BJ (cell line): ENCODE data around the gene KCNJ12. TPM values are rescaled to one million over a fixed set of nuclear protein-coding genes. Genes with fewer than 3 reads are reported as not detected.
"Not testable (repeated sequence)": the region's sequence is repeated elsewhere in the genome, so short reads cannot be mapped to it uniquely, and the experiment has no call there.

Source experiments
- CTCF ChIA-PET: fragments of 350-600 bp; formaldehyde crosslinking; extraction: SDS; loops from one replicate; lab custom pipeline; 2021; ENCODE audit warnings: antibody characterized with exemption, inconsistent platforms; lab: Yijun Ruan, JAX
- POLR2A ChIA-PET: fragments of 300-600 bp; sonication (Branson Sonifier 250); formaldehyde crosslinking; extraction: SDS; loops from one replicate; lab custom pipeline; 2021; ENCODE audit warnings: antibody characterized with exemption; lab: Charles Lee
- DNase-seq: peaks from one replicate; pipeline ENCODE4 v3.0.0-alpha.2; 2011; ENCODE audit warnings: low read depth
- H3K27me3 ChIP-seq: 2 replicates; pipeline ENCODE4 v1.6.0; 2011; ENCODE audit warnings: low read length; ENCODE audit not compliant: control insufficient read depth, insufficient read depth
- H3K36me3 ChIP-seq: 2 replicates; pipeline ENCODE4 v1.5.1; 2011; ENCODE audit warnings: low read length; ENCODE audit not compliant: control insufficient read depth, insufficient read depth
- H3K4me3 ChIP-seq: 2 replicates; pipeline ENCODE4 v1.5.1; 2011; ENCODE audit warnings: low read depth, mild to moderate bottlenecking, control low read depth, low read length
- CTCF ChIP-seq: IDR thresholded peaks from 2 replicates; pipeline ENCODE4 v1.5.1; 2011; ENCODE audit warnings: low read depth, mild to moderate bottlenecking, control low read depth, inconsistent platforms, low read length, moderate library complexity; ENCODE audit not compliant: insufficient read depth
- polyA minus RNA-seq: library from RNA; depleted of rRNA, polyadenylated mRNA; stranded (reverse); fragments of >200 nt; gene quantifications from 2 replicates; pipeline ENCODE4 v1.2.3, GENCODE V29; 2011; rRNA and poly(A)+ RNA removed
- polyA plus RNA-seq: library from polyadenylated mRNA; depleted of rRNA; stranded (reverse); fragments of >200 nt; gene quantifications from 2 replicates; pipeline ENCODE4 v1.2.3, GENCODE V29; 2011; rRNA removed

KCNJ12 gene
- 0.05 and 0.13 TPM in 2 replicates for polyA plus RNA-seq
- 0.19 and 0.26 TPM in 2 replicates for polyA minus RNA-seq

GRCh38 chr17:21376081-21376758, at the start of gene KCNJ12:
Gene KCNJ12, plus strand, starts transcription at chr17:21376357. Its CDS starts 38,986 bp downstream, at chr17:21415343.
- H3K4me3 ChIP-seq, result peak within 1 kb of the TSS; percentile 31
- no peaks in the 10 kb centered on the region for H3K36me3 ChIP-seq
- no peak for TF ChIP-seq CTCF
- DNase-seq, result no peak
- POLR2A ChIA-PET, result no interaction called here
- CTCF ChIA-PET, result interaction anchor here (0.6 to 0.8 kb wide), 2 partner anchors 15 to 456 kb away, joined by 3 read pairs; no protein-coding TSS in a partner anchor
- peaks cover 22% of the 10 kb centered on the region for H3K27me3 ChIP-seq

- H3K4me3 ChIP-seq, H3K27me3 ChIP-seq, DNase-seq, CTCF ChIA-PET, H3K36me3 ChIP-seq, POLR2A ChIA-PET: not testable (repeated sequence)
These were observed 48.2 kb upstream of the KCNJ12 start for GRCh38 chr17:21327921-21328320.

GRCh38 chr17:21328778-21329177, 47.4 kb upstream of the KCNJ12 start:
- DNase-seq, H3K27me3 ChIP-seq, H3K36me3 ChIP-seq, POLR2A ChIA-PET, CTCF ChIA-PET, H3K4me3 ChIP-seq: not testable (repeated sequence)

- ChIA-PET CTCF (no interaction called here), POLR2A (no interaction called here)
- H3K36me3 ChIP-seq, result no peaks in the 10 kb centered on the region
- H3K4me3 ChIP-seq, result no peak overlapping the region
- no peaks in the 10 kb centered on the region for H3K27me3 ChIP-seq
- no peak for DNase-seq
- TF ChIP-seq CTCF, result no peak
These were observed 45.6 kb upstream of the KCNJ12 start for GRCh38 chr17:21330436-21331160.

- H3K36me3 ChIP-seq, DNase-seq, POLR2A ChIA-PET, CTCF ChIA-PET, H3K27me3 ChIP-seq, H3K4me3 ChIP-seq: not testable (repeated sequence)
These were observed 39.4 kb upstream of the KCNJ12 start for GRCh38 chr17:21336541-21337294.

- H3K36me3 ChIP-seq, POLR2A ChIA-PET, H3K27me3 ChIP-seq, DNase-seq, H3K4me3 ChIP-seq: not testable (repeated sequence)
- CTCF ChIA-PET, result interaction anchor here (1.2 to 1.3 kb wide), 2 partner anchors 103 to 174 kb away, joined by 3 read pairs; no protein-coding TSS in a partner anchor
These were observed 38.1 kb upstream of the KCNJ12 start for GRCh38 chr17:21337981-21338625.
